ENCODE results near the gene GPRC5A.

The GPRC5A gene

DNA sequence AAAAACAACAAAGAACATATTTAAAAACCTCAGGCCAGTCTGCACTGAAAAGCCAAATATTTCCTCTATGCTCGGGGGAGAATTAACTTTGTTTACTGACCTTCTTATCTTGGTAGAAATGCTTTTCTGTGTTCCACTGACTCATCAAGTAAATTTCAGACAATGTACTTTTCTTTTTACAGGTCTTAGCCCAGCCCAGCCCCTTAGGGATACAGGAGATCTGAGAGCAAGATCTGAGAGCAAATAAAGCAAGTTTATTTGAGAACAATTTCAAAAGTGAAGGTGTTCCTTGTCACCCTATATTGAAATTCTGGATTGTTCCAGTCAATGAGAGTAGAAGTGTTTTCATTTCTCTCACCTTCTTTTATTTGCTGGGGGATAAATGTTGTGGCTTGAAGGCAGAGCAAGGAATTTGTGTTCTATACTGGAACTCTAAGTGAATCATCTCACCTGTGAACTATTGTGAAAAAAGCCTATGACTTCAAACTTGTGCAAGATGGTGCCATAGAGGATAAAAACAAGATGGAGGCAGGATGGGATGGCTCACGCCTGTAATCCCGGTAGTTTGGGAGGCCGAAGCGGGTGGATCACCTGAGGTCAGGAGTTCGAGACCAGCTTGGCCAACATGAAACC is 7.9 kb upstream of the GPRC5A start:
- no peak for DNase-seq (ENCODE audit: low read depth in 4 of 4, low spot score in 1 of 4)

DNA sequence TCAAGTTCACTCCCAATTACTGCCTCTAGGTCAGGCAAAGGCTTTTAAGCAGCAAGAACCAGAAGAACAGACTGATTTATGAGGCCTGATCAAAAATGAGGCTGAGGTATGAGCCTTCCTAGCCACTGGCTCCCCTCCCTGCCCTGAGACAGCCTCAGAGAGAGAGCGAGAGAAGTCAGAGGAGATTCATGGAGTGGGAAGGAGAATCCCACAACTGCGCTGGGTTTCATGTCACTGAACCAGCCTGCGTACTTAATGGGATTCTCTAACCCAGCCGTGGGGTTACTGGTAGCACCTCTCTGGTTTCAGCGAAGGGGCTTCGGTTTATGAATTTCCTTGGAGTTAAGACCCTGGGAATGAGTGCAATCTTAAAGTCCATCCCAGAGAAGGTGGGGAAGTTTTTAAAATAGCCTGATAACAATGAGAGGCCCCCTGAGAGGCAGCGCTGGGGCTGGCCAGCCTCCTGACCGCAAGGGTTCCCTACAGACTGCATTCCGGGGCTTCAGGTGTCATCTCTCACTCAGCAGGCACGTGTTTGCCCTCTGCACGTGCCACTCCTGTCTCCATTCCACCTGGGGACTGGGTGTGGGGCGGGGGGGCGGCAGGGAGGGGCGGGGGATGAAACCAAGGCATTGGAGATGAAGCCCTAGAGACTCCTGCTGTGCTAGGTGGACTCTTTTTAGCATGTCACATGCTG is 6.1 kb upstream of the GPRC5A start:
- DNase-seq (ENCODE audit: low read depth in 4 of 4, low spot score in 1 of 4) = no peak

DNA sequence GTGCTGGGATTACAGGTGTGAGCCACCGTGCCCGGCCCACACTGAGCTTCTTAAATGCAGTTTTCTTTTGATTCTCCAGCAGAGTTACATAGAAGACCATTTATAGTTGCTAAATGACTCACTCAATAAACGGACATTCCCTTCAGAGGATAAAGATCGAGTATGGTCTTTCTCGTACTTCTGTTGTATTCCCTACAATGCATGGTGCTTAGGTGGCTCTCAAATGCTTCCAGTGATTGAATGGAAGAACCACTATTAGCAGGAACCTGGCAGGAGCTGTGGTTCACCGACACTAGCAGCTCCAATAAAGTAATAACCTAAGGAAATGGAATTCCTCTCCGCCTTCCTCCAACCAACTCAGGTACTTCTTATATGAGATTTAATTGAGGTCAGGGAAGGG is 3.9 kb upstream of the GPRC5A start:
- DNase-seq (ENCODE audit: low read depth in 4 of 4, low spot score in 1 of 4) = no peak

DNA sequence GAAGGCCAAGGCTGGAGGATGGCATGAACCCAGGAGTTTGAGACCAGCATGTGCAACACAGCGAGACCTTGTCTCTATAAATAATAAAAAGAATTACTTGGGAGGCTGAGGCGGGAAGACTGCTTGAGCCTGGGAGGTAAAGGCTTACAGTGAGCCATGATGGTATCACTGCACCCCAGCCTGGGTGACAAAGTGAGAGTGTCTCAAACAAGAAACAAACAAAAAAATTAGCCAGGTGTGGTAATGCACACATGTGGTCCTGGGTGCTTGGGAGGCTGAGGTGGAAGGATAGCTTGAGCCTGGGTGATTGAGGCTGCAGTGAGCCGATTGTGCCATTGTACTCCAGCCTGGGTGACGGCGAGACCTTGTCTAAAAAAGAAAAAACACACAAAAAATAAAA is 1.7 kb upstream of the GPRC5A start:
- no peak for DNase-seq (ENCODE audit: low read depth in 4 of 4, low spot score in 1 of 4)

DNA sequence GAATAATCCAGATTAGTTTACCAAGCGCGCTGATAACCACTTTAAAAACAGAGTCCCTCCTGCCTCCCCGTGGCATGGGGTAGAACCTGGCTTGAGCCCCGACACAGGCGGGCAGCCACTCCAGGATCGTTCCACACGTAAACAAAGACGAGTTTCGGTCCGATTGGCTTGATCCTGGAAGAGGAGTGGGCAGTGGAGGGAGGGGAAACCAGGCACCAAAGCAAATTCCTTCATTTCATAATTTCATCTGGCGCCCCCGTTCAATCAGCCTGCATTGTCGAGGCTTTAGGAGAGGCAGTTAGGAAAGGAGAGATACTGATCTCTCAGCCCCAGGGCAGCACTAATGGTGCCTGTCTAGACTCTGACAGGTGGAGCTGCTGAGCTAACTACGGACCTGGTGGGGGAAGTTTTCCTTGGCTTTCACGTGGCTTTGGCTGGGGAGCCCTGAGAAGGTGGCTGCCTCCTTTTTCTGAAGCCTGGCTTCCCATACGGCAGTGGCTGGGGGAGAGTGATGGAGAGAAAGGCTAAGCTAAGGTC is 751 bp upstream of the GPRC5A start:
- DNase-seq (ENCODE audit: low read depth in 4 of 4, low spot score in 1 of 4) = peak in 1 of 4 experiments; percentile 14

DNA sequence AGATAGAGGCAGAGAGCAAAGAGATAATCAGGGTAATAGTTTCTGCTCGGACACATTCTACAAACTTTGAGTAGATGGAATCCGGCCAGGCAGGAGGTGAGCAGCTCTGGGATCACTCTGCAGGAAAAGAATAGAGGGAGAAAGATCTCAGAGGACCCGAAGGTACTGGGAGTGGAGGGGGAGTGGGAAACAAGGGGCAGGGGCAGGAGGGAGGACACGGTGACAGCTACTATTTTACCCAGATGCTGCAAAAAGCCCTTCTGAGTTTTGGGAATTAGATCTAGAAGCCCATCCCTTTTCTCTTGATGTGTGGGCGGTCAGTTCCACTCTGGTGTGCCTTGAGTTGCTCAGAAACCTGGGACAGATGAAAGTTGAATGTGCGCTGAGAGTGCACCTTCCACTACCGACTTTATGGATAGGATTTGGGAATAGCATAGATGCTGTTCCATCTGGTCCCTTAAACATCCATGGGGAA is 556 bp downstream of the GPRC5A start:
- no peak for DNase-seq (ENCODE audit: low read depth in 4 of 4, low spot score in 1 of 4)

DNA sequence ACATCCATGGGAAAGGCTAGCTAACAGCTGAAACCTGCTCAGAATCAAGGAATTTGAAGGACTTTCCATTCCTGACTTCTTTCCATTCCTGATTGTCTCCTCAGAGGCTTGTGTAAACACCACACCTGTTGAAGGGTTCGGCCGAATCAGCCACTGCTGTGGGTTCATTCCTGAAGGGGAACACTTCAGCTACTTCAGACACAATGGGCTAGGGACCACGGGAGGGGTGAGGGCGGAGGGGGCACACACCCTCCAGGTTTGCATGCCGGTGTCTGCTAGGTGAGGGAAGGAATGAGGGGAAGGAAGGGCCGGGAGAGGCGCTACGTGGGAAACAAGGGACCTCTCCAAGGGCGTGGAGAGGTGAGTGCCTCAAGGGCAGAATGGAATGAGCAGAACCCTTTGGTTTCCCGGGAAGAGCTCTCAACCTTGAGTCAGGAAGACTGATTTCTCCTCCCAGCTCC is 1.3 kb downstream of the GPRC5A start:
- no peak for DNase-seq (ENCODE audit: low read depth in 4 of 4, low spot score in 1 of 4)

DNA sequence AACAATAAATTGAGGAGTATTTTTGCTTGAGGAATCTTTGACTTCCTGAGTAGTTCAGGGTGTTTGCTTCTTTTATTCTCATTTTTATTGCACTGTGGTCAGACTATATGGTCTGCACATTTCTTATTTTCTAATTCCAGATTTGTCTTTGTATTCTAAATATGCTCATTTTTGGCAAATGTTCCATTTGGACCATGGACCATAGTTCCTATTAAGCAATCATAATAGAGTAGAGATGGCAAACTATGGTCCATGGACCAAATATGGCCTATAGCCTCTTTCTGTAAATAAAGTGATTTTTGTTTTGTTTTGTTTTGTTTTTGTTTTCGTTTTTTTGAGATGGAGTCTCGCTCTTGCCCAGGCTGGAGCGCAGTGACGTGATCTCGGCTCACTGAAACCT is 2.1 kb downstream of the GPRC5A start:
- DNase-seq (ENCODE audit: low read depth in 4 of 4, low spot score in 1 of 4) = no peak

DNA sequence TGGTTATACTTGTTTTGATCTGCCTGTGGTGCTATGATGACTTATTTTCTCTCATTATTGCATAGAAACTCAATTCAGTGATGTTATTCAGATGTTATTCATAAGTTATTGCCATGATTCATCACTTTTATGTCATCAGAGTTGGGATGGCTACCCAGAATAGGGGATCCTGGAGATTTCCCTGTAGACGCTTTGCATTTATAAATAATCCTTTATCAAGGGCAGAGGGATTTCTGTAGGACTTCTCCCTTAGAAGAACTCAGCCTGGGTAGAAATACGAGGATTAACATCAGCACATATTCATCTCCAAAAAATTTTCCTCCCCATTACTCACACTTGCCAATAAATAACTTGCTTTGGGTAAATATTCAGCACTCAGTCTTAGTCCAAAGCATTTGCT is 4.9 kb downstream of the GPRC5A start:
- no peak for DNase-seq (ENCODE audit: low read depth in 4 of 4, low spot score in 1 of 4)

DNA sequence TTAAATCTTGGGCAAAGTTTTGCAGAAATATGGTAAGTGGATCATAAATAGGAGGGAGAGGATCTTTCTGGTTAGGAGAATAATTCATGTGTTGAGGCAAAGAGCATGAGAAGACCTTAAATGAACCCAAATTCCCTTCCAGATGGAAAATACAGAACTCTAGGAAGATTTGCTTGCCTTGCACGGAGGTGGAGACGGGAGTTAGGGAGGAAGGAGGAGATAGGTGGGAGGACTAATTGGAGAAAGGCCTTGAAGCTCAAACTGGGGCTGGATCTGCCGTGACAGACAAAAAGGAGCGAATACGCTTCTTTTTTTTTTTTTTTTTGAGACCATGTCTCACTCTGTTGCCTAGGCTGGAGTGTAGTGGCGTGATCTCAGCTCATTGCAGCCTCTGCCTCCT is 5.9 kb downstream of the GPRC5A start:
- DNase-seq (ENCODE audit: low read depth in 4 of 4, low spot score in 1 of 4) = no peak

DNA sequence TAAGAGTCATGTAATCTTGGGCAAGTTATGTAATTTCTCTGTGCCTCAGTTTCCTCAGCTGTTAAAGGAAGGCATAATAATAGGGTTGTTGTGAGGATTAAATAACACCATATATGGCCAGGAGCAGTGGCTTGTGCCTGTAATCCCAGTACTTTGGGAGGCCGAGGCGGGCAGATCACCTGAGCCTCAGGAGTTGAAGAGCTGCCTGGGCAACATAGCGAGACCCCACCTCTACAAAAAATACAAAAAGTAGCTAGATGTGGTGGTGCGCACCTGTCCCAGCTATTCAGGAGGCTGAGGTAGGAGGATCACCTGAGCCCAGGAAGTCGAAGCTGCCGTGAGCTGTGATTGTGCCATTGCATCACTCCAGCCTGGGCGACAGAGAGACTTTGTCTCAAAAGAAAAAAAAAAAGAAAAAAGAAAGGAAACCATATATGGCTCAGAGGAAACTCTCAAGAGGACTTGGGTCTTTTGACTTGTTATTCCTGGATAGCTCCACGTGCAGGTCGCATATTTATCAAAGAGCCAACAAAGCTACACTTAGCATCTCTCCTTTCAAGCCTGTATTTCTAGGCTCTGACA is 6.9 kb downstream of the GPRC5A start:
- no peak for DNase-seq (ENCODE audit: low read depth in 4 of 4, low spot score in 1 of 4)

DNA sequence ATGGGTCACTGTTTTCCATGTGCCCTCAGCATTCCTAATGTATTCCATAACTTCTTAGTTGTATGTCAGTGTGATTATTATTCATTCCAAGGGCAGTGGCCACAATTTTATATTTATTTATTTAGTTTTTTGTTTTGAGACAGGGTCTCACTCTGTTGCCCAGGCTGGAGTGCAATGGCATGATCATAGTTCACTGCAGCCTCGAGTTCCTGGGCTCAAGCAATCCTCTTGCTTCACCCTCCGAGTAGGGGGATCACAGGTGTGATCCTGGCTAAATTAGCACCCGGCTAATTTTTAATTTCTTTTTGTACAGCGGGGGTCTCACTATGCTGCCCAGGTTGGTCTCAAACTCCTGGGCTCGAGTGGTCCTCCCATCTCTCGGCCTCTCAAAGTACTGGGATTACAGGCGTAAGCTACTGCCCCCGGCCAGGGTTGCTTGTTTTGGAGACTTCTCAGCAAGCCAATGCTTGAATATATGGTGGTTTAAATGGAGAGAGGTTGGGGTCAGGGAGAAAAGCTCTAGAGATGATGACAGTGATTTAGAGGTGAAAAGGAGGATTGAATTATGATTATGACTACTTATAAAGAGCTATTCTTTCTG is 7.6 kb downstream of the GPRC5A start:
- no peak for DNase-seq (ENCODE audit: low read depth in 4 of 4, low spot score in 1 of 4)

DNA sequence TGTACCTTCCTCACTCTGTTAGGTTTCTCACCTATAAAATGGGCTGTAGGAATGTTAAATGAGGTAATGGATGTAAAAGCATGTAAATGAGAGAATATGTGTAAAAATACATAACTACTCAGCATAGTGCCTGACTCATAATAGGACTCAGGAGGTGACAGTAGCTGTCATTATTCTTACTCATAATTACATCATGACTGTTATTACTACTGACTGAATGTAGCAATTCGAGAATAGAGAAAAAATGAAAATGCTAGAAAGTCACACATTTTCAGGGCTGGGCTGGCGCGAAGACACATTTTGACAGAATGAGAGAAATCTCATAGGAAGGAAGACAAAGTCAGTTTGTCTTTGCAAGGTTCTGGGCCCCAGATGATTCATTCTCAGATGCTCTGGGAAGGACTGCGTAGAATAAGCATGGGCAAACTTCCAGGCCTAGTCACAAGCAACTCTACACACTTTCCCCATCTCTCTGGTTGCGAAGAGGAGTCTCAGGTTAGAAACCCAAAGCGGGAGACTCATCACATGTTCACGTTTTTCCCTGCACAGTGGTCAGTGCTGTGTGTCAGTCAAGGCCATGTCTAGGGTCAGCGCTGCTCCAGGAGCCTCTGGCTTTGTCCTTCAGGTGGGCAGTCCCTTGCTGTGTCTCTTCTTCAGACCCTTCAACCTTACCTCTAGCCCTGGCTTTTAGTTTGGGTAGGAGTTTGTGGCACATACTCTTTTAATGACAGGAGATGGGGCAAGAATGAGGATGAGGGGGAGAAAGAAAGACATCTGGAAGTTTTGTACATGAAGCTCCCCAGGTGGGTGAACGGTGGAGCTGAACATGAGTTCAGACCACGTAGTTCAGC is 8.4 kb downstream of the GPRC5A start:
- peak; percentile 7 to 53 (median 30) for DNase-seq (ENCODE audit: low read depth in 4 of 4, low spot score in 1 of 4)

DNA sequence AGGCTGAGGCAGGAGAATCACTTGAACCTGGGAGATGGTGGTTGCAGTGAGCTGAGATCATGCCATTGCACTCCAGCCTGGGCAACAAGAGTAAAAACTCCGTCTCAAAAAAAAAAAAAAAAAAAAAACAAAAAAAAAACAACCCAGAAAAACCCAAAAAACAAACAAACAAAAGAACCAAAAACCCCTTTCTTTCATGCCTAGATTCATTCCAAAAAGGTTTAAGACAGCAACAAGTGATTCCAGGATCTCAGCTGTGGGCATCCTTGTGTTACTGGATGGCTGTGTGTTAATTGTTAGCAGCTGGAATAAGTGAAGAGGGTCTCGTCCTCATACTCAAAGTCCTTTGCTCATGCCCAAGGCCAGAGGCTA is 9.4 kb downstream of the GPRC5A start:
- no peak for DNase-seq (ENCODE audit: low read depth in 4 of 4, low spot score in 1 of 4)

DNA sequence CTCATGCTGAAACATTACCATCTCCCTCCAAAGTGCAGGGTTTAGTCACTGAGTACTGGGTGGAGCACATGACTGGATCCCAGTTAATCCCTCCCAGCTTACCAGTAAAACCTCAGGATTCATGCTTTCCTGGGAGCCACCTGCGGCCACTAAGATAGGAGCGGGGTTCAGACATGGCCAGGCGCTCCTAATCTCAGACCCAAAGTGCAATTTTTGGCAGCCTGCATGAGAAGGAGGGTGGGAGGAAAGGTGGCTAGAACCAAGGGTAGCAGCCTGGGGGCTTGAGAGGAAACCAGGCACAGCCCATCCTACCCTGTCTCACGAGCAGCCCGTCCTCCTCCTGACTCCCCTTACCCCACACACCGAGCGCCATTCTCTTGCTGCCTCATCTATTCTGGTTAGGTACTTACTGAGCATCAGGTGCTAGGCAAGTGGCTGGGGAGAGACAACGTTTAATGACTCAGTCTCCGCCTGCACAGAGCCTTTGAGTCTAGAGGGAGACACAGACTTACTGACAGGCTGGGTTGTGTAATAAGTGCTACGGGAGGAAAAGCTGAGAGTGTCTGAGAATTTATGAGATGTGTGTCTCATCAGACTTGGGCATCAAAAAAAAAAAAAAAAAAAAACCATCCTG is 9.9 kb downstream of the GPRC5A start:
- no peak for DNase-seq (ENCODE audit: low read depth in 4 of 4, low spot score in 1 of 4)

DNA sequence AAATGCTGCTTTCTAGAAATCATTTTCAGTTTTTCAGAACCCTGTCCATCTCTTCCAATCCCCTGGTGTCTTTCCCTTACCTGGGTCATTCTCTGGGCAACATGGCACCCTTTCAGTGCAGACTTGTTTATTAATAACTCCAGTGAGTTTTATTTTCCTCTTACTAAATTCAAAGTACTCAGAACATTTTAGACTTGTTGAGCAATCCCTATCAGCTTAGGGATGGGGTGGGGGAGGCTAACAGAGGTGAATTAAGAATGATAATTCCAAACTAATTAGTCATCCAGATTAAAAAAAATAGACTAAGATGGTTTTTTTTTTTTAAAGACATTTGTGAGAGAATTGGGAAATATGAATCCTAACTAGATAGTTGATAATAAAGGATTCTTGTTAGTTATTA is 10.7 kb downstream of the GPRC5A start:
- DNase-seq (ENCODE audit: low read depth in 4 of 4, low spot score in 1 of 4) = no peak

DNA sequence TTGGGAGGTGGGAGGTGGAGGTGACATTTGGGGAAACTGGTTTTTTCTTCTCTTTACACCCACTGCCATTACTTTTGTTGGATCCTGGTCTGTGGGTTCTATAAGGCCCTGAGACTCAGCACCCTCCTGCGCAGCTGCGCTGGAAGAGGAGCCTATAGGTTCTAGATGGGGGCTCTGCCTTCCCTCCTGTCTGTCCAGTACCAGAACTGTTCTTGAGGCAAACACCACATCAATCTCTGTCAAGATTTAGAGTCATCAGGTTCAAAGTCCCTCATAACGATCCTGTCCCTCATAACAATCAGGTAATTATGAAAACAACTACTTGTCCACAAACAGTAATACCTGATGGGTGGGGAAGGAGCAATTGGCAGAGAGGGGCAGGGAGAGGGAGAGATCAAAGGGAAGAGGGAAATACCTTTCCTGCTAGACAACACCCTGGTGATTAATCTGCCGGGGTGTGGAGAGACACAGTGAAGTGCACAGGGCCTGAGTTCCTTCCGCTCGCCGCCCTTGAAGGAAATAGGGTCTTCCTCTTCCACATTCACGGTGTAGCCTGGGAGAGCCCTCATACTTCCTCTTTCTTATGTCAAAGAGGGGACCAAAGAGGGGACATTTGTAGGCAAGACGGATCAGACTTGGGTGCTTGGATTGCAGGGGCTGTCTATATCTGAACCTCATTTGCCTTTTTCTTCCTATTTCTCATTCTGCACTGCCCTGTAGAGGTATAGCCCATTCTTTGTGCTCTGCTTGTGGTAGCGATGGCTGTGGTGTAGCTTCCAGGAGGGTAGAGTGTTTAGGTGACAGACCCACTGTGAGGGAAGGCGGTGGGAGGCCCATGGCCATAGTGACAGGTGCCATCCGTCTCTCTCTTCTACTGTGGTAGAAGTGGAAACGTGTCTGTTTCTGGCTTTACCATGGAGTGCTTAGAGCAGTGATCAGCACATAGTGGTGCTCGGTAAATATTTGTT is 12.6 kb downstream of the GPRC5A start:
- DNase-seq (ENCODE audit: low read depth in 4 of 4, low spot score in 1 of 4) = no peak

DNA sequence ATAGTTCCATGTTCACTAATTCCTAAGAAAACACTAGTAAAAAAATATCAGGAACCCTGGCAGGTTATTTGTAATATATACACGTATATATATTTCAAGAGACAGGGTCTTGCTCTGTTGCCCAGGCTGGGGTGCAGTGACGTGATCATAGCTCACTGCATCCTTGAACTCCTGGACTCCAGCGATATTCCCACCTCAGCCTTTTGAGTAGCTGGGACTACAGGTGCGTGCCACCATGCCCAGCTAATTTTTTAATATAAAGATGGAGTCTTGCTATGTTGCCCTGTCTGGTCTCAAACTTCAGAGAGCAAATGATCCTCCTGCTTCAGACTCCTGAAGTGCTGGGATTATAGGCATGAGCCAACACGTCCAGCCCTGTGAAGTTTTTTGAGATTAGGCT is 16.2 kb downstream of the GPRC5A start:
- DNase-seq (ENCODE audit: low read depth in 4 of 4, low spot score in 1 of 4) = no peak

DNA sequence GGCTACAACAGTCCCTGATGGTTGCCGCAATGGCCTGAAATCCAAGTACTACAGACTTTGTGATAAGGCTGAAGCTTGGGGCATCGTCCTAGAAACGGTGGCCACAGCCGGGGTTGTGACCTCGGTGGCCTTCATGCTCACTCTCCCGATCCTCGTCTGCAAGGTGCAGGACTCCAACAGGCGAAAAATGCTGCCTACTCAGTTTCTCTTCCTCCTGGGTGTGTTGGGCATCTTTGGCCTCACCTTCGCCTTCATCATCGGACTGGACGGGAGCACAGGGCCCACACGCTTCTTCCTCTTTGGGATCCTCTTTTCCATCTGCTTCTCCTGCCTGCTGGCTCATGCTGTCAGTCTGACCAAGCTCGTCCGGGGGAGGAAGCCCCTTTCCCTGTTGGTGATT is 16.9 kb downstream of the GPRC5A start:
- no peak for DNase-seq (ENCODE audit: low read depth in 4 of 4, low spot score in 1 of 4)
